COLO829 (cell line): ENCODE data around the gene MFSD11.
"Not testable (repeated sequence)": the region's sequence is repeated elsewhere in the genome, so short reads cannot be mapped to it uniquely, and the experiment has no call there.

ENCODE experiments used
- DNase-seq: peaks from one replicate; pipeline ENCODE4 v3.0.0; 2012; ENCODE audit warnings: low spot score

MFSD11 gene

GRCh38 chr17:76748657-76749056, 10.7 kb downstream of the MFSD11 start:
- no peak for DNase-seq

GRCh38 chr17:76751416-76751993, 13.6 kb downstream of the MFSD11 start:
- DNase-seq = no peak

- no peak for DNase-seq
Measured at GRCh38 chr17:76752006-76752405, 14.1 kb downstream of the MFSD11 start.

GRCh38 chr17:76753061-76753961, 15.4 kb downstream of the MFSD11 start:
- DNase-seq = no peak

GRCh38 chr17:76755285-76755684, 17.4 kb downstream of the MFSD11 start:
- DNase-seq = no peak

- no peak for DNase-seq
Measured at GRCh38 chr17:76757256-76757655, 19.3 kb downstream of the MFSD11 start.

- DNase-seq = no peak
Measured at GRCh38 chr17:76758570-76758969, 20.7 kb downstream of the MFSD11 start.

GRCh38 chr17:76772842-76773525, 35.1 kb downstream of the MFSD11 start:
- DNase-seq = peak; percentile 38

- no peak for DNase-seq
Measured at GRCh38 chr17:76775021-76775600, 37.2 kb downstream of the MFSD11 start.

GRCh38 chr17:76781056-76781982, 43.4 kb downstream of the MFSD11 start:
- no peak for DNase-seq

- no peak for DNase-seq
Measured at GRCh38 chr17:76783146-76783545, 45.2 kb downstream of the MFSD11 start.

- DNase-seq = no peak
Measured at GRCh38 chr17:76784926-76785325, 47.0 kb downstream of the MFSD11 start.

GRCh38 chr17:76787866-76788265, 49.9 kb downstream of the MFSD11 start:
- not testable (repeated sequence) for DNase-seq

GRCh38 chr17:76789235-76789788, 51.4 kb downstream of the MFSD11 start:
- no peak for DNase-seq

- DNase-seq = peak; percentile 50
Measured at GRCh38 chr17:76791053-76791980, 53.4 kb downstream of the MFSD11 start.

- no peak for DNase-seq
Measured at GRCh38 chr17:76792348-76792747, 54.4 kb downstream of the MFSD11 start.

GRCh38 chr17:76793775-76794174, 55.9 kb downstream of the MFSD11 start:
- no peak for DNase-seq

- DNase-seq = no peak
Measured at GRCh38 chr17:76796081-76796480, 58.2 kb downstream of the MFSD11 start.

GRCh38 chr17:76797241-76797840, 59.4 kb downstream of the MFSD11 start:
- no peak for DNase-seq

- no peak for DNase-seq
Measured at GRCh38 chr17:76801706-76802105, 63.8 kb downstream of the MFSD11 start.
